ENCODE results near the gene HSPA8.

Gene HSPA8

DNA sequence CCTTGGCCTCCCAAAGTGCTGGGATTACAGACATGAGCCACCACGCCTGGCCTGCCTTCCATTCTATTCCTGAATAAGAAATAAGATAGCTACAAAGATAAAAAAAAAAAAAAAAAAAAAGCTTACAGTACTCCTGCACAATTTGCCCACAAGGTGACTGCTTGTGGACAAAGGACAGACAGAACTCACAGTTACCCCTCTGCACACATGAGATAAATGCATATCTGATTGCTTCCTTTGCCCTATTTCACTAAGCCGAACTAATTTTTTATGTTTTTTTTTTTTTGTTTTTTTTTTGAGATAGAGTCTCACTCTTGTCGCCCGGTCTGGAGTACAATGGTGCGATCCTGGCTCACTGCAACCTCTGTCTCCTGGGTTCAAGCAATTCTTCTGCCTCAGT is 23.6 kb upstream of the HSPA8 start:
- TF ChIP-seq, protein P1, sequence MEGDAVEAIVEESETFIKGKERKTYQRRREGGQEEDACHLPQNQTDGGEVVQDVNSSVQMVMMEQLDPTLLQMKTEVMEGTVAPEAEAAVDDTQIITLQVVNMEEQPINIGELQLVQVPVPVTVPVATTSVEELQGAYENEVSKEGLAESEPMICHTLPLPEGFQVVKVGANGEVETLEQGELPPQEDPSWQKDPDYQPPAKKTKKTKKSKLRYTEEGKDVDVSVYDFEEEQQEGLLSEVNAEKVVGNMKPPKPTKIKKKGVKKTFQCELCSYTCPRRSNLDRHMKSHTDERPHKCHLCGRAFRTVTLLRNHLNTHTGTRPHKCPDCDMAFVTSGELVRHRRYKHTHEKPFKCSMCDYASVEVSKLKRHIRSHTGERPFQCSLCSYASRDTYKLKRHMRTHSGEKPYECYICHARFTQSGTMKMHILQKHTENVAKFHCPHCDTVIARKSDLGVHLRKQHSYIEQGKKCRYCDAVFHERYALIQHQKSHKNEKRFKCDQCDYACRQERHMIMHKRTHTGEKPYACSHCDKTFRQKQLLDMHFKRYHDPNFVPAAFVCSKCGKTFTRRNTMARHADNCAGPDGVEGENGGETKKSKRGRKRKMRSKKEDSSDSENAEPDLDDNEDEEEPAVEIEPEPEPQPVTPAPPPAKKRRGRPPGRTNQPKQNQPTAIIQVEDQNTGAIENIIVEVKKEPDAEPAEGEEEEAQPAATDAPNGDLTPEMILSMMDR (IDR thresholded peaks at IDR 0.05; ENCODE audit: insufficient read depth, low read depth, low read length, missing control alignments): no peak
- no peak for DNase-seq (ENCODE audit: low read depth)
- H3K4me3 ChIP-seq (ENCODE audit: low read depth, low read length): no peak overlapping the region

DNA sequence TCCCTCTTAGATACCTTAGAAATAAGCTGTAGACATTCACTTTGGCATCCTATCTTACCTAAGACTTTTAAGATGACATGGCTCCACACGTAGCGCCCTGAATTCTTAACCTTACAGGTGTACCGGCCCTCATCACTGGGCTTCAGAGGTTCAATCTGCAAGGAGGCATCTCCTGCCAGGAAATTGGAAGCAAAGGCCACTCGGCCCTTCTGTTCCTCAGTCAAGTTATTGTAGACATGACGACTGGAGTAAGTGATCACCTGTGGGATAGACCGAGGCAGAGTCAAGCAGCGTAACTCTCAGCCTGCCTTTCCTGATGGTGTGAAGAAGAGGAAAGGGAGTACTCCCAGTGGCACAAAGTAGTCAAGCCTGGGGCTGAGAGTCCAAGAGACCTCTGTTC is 22.5 kb upstream of the HSPA8 start:
- DNase-seq (ENCODE audit: low read depth): no peak
- TF ChIP-seq, protein P1 (IDR thresholded peaks at IDR 0.05; ENCODE audit: insufficient read depth, low read depth, low read length, missing control alignments): no peak
- H3K4me3 ChIP-seq (ENCODE audit: low read depth, low read length): no peak overlapping the region

DNA sequence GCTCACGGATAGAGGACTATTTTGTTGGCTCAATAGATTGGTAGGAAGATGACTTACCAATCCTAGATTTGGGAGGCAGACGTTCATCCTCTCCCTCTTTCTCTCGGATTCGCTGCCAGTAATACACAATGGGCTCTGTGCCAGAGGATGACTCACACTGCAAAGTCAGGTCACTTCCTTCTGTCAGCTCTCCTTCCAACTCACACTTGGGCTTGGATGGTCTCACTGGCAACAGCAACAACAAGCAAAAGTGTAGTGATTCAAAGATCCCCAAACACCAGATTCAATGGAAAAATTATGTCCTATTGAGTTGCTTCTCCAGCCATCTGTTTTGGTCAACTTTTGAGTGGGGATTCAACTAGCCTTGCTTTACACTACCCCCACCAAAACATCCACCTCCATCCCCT is 21.7 kb upstream of the HSPA8 start:
- no peak for DNase-seq (ENCODE audit: low read depth)

DNA sequence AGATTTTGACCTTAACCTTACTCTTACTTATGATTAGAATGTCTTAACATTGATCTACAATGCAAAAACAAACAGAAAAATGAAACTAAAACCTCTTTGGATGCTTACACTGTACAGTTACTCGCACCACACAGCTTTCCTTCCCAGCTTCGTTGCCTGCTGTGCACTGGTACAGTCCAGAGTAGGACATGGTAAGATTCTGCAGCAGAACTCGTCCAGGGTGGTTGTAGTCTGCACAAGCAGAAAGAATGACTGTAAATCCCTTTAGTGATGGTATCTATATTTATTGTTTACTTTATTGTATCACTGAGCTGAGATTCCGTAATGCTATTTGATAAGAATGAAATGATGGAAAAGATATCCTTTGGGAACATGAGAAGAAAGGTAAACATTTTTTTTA is 21.0 kb upstream of the HSPA8 start:
- TF ChIP-seq, protein P1 (IDR thresholded peaks at IDR 0.05; ENCODE audit: insufficient read depth, low read depth, low read length, missing control alignments): no peak
- H3K4me3 ChIP-seq (ENCODE audit: low read depth, low read length): no peak overlapping the region
- no peak for DNase-seq (ENCODE audit: low read depth)

More for the DNA sequence above, 21.7 kb upstream of the HSPA8 start:
- H3K4me3 ChIP-seq (ENCODE audit: low read depth, low read length): no peak overlapping the region
- TF ChIP-seq, protein P1 (IDR thresholded peaks at IDR 0.05; ENCODE audit: insufficient read depth, low read depth, low read length, missing control alignments): no peak

DNA sequence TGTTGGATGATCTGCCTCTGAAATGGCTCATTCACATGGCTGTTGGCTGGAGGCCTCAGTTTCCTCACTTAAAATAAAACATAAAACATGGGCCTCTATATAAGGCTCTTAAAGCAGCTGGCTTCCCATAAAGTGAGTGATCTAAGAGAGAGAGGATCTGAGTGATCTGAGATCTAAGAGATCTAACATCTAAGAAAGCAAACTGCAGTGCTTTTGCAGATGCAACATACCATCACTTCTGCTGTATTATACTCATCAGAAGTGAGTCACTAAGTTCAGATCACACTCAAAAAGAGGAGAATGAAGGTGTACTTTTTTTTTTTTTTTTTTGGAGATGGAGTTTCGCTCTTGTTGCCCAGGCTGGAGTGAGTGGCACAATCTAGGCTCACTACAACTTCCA is 18.1 kb upstream of the HSPA8 start:
- no peak overlapping the region for H3K4me3 ChIP-seq (ENCODE audit: low read depth, low read length)
- TF ChIP-seq, protein P1 (IDR thresholded peaks at IDR 0.05; ENCODE audit: insufficient read depth, low read depth, low read length, missing control alignments): no peak
- DNase-seq (ENCODE audit: low read depth): no peak

DNA sequence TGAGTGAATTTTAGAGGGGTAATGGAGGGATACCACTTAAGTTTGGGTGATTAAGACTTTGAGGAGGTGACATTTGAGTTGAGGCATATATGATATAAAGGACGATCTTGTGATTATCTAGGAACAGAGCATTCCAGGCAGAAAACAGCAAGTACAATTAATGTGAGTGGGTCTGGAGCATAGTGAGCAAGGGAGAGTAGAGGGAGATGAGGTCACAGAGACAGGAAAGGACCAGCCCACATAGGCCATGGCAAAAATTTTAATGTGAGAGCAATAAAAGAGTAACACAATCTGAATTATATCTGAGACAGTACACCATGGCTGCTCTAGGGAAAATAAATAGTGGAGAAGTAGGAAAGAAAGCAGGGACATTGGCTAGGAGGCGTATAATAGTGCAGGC is 14.5 kb upstream of the HSPA8 start:
- DNase-seq (ENCODE audit: low read depth): no peak
- TF ChIP-seq, protein P1 (IDR thresholded peaks at IDR 0.05; ENCODE audit: insufficient read depth, low read depth, low read length, missing control alignments): no peak
- no peak overlapping the region for H3K4me3 ChIP-seq (ENCODE audit: low read depth, low read length)

DNA sequence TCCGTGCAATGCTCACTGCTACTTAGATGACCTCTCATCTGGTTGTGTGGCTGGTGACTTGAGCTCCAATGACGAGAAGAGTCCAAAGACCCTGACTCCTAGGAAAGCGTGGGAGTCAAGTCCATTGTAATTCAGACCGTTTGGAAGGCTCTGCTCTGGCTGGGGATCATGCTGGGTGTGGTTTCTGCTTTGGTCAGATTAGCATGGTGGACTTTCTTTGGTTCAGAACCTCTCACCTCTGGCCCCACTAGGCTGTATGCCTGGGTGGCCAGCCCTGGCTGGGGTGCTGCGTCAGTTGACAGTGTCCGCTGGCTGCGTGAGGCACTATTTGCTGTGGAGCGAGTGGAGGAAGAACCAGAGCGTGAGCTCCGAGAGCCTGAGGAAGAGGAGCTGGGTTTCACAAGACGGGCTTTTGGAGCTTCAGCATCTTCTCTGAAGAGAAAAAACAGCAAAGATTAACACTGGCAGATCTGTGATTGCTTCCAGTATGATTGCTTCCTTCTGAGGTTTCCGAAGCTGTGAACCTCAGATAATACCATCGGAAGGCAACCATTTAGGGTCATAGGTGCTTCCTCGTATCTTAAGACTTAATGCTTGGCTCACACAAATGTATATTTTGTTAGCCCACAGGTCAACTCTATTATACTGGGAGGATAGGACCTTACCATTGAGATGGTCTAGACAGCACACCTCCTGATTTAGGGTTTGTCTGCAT is 11.6 kb upstream of the HSPA8 start:
- no peak overlapping the region for H3K4me3 ChIP-seq (ENCODE audit: low read depth, low read length)
- TF ChIP-seq, protein P1 (IDR thresholded peaks at IDR 0.05; ENCODE audit: insufficient read depth, low read depth, low read length, missing control alignments): no peak
- DNase-seq (ENCODE audit: low read depth): no peak

All from GM12865 (cell line).